ENCODE data around the gene CHST9.
A peak's percentile ranks its signal among the peaks of the same experiment; 100 is the strongest.

CHST9 gene

DNA sequence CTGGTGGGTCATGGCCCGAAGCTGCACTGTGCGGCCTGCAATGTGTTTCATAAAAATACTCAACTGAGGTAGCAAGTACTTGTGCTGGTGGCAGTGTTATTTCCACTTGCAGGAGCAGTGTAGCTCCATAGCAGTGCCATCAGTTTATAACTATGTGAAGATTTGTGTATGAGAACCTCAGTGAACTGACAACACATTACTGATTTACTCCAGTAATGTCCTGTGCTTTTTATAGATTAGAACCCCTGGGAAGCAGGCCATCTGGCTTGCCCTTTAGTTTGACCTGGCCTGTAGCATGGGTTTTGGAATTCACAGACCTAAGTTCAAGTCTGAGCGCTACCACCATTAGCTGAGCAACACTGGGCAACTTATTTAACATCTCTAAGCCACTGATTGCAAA lies 219.9 kb downstream of the CHST9 start:
- no peak overlapping the region for H2BK12ac ChIP-seq (ENCODE audit: low read length in 2 of 2)
- H2BK120ac ChIP-seq (ENCODE audit: low read depth, low read length), result no peak overlapping the region
- H3K4ac ChIP-seq (ENCODE audit: low read depth in 1 of 2, low read length in 2 of 2), result no peak overlapping the region
- no peak for DNase-seq
- H3K9me3 ChIP-seq (ENCODE audit: control insufficient read depth, low read length), result no peaks in the 10 kb centered on the region
- no peak overlapping the region for H3K4me3 ChIP-seq (ENCODE audit: insufficient read depth in 1 of 2, low read depth in 1 of 2, low read length in 2 of 2)
- H3K27me3 ChIP-seq (ENCODE audit: control insufficient read depth in 1 of 2, insufficient read depth in 1 of 2, low read length in 2 of 2), result no peaks in the 10 kb centered on the region
- H3K18ac ChIP-seq (ENCODE audit: low read depth in 1 of 2, low read length in 2 of 2), result no peak overlapping the region
- H4K8ac ChIP-seq (ENCODE audit: low read length), result no peak overlapping the region
- no peak overlapping the region for H4K91ac ChIP-seq (ENCODE audit: low read length)
- no peak overlapping the region for H2BK15ac ChIP-seq (ENCODE audit: low read depth, poor library complexity, severe bottlenecking)
- H3K27ac ChIP-seq (ENCODE audit: low read length, poor library complexity, severe bottlenecking), result no peak overlapping the region
- no peak overlapping the region for H2AK5ac ChIP-seq (ENCODE audit: low read length, severe bottlenecking)
- no peak overlapping the region for H3K23ac ChIP-seq (ENCODE audit: low read length in 2 of 2)
- H3K4me1 ChIP-seq (ENCODE audit: control insufficient read depth, insufficient read depth, low read depth, low read length), result no peaks in the 10 kb centered on the region
- 67% methylated on average over 3 of the region's 3 CpGs for WGBS
- H3K36me3 ChIP-seq (ENCODE audit: control insufficient read depth in 1 of 2, insufficient read depth in 2 of 2, low read depth in 1 of 2, low read length in 2 of 2), result no peaks in the 10 kb centered on the region
- H3K79me1 ChIP-seq (replicated peaks; ENCODE audit: low read length, poor library complexity, severe bottlenecking), result no peaks in the 10 kb centered on the region
- no peak overlapping the region for H2AFZ ChIP-seq (ENCODE audit: low read depth, low read length)
- no peak overlapping the region for H3K14ac ChIP-seq (ENCODE audit: low read length in 2 of 2)
- no peak overlapping the region for H3K9ac ChIP-seq (ENCODE audit: low read length)
- H2BK5ac ChIP-seq (ENCODE audit: low read depth, low read length, poor library complexity, severe bottlenecking), result no peak overlapping the region
- no peak overlapping the region for H3K4me2 ChIP-seq (ENCODE audit: low read length, poor library complexity, severe bottlenecking)

DNA sequence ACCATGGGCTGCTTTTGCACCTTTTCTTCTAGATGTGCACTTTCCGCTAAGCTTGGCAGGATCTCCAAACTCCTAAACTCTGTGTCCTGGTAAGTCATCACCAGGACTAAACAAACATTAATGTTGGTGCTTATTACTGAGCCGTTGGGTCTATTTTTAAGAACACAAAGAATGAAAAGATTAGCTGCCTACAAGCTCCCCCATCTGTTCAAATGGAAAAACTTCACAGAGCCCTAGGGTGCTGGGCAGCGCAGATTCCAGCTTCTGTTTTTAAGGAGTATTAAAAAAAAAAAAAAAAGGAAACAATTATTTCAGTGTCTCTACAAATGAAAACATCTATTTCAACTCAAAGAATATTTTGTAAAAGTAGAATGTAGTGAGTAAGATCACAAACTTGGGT lies 221.8 kb downstream of the CHST9 start:
- Histone ChIP-seq H2BK120ac (ENCODE audit: low read depth, low read length) (no peak overlapping the region), H3K14ac (ENCODE audit: low read length in 2 of 2) (no peak overlapping the region), H3K36me3 (ENCODE audit: control insufficient read depth in 1 of 2, insufficient read depth in 2 of 2, low read depth in 1 of 2, low read length in 2 of 2) (no peaks in the 10 kb centered on the region), H3K18ac (ENCODE audit: low read depth in 1 of 2, low read length in 2 of 2) (no peak overlapping the region), H3K79me1 (replicated peaks; ENCODE audit: low read length, poor library complexity, severe bottlenecking) (no peaks in the 10 kb centered on the region), H2AK5ac (ENCODE audit: low read length, severe bottlenecking) (no peak overlapping the region), H3K23ac (ENCODE audit: low read length in 2 of 2) (no peak overlapping the region), H4K91ac (ENCODE audit: low read length) (no peak overlapping the region), H3K9ac (ENCODE audit: low read length) (no peak overlapping the region), H3K4me3 (ENCODE audit: insufficient read depth in 1 of 2, low read depth in 1 of 2, low read length in 2 of 2) (no peak overlapping the region), H2BK15ac (ENCODE audit: low read depth, poor library complexity, severe bottlenecking) (no peak overlapping the region), H2BK12ac (ENCODE audit: low read length in 2 of 2) (no peak overlapping the region), H3K4ac (ENCODE audit: low read depth in 1 of 2, low read length in 2 of 2) (no peak overlapping the region), H3K9me3 (ENCODE audit: control insufficient read depth, low read length) (no peaks in the 10 kb centered on the region), H3K4me2 (ENCODE audit: low read length, poor library complexity, severe bottlenecking) (no peak overlapping the region), H4K8ac (ENCODE audit: low read length) (no peak overlapping the region), H3K27me3 (ENCODE audit: control insufficient read depth in 1 of 2, insufficient read depth in 1 of 2, low read length in 2 of 2) (no peaks in the 10 kb centered on the region), H3K4me1 (ENCODE audit: control insufficient read depth, insufficient read depth, low read depth, low read length) (no peaks in the 10 kb centered on the region), H2AFZ (ENCODE audit: low read depth, low read length) (no peak overlapping the region), H3K27ac (ENCODE audit: low read length, poor library complexity, severe bottlenecking) (no peak overlapping the region), H2BK5ac (ENCODE audit: low read depth, low read length, poor library complexity, severe bottlenecking) (no peak overlapping the region)
- no peak for DNase-seq
- WGBS, result 67% methylated on average over 2 of the region's 3 CpGs

DNA sequence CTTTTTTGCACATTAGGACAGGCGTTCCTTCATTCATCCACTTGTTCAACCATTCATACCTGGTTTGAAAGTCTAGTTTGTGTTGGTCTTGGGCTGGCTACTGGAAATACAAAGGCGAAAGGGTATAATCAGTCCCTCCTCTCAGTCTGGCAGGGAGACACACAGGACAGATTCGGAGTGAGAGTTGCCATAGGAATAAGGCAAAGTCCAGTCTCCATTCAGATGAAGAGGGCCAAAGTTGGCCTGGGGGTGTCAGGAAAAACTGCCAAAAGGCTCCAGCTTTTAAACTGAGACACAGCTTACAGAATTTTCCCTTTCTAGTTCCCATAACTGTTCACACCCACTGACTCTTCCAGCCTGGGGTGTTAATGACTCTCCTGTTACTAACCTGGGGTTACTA lies 223.3 kb downstream of the CHST9 start:
- 88% methylated on average over 2 of the region's 3 CpGs for WGBS
- Histone ChIP-seq H3K36me3 (ENCODE audit: control insufficient read depth in 1 of 2, insufficient read depth in 2 of 2, low read depth in 1 of 2, low read length in 2 of 2) (no peaks in the 10 kb centered on the region), H3K9ac (ENCODE audit: low read length) (no peak overlapping the region), H3K4me3 (ENCODE audit: insufficient read depth in 1 of 2, low read depth in 1 of 2, low read length in 2 of 2) (no peak overlapping the region), H3K14ac (ENCODE audit: low read length in 2 of 2) (no peak overlapping the region), H3K27me3 (ENCODE audit: control insufficient read depth in 1 of 2, insufficient read depth in 1 of 2, low read length in 2 of 2) (no peaks in the 10 kb centered on the region), H4K8ac (ENCODE audit: low read length) (no peak overlapping the region), H3K4ac (ENCODE audit: low read depth in 1 of 2, low read length in 2 of 2) (no peak overlapping the region), H3K27ac (ENCODE audit: low read length, poor library complexity, severe bottlenecking) (no peak overlapping the region), H3K18ac (ENCODE audit: low read depth in 1 of 2, low read length in 2 of 2) (no peak overlapping the region), H3K23ac (ENCODE audit: low read length in 2 of 2) (no peak overlapping the region), H2AK5ac (ENCODE audit: low read length, severe bottlenecking) (no peak overlapping the region), H2BK12ac (ENCODE audit: low read length in 2 of 2) (no peak overlapping the region), H2BK120ac (ENCODE audit: low read depth, low read length) (no peak overlapping the region), H3K9me3 (ENCODE audit: control insufficient read depth, low read length) (no peaks in the 10 kb centered on the region), H4K91ac (ENCODE audit: low read length) (no peak overlapping the region), H3K79me1 (replicated peaks; ENCODE audit: low read length, poor library complexity, severe bottlenecking) (no peaks in the 10 kb centered on the region), H2AFZ (ENCODE audit: low read depth, low read length) (no peak overlapping the region), H2BK5ac (ENCODE audit: low read depth, low read length, poor library complexity, severe bottlenecking) (no peak overlapping the region), H3K4me2 (ENCODE audit: low read length, poor library complexity, severe bottlenecking) (no peak overlapping the region), H2BK15ac (ENCODE audit: low read depth, poor library complexity, severe bottlenecking) (no peak overlapping the region), H3K4me1 (ENCODE audit: control insufficient read depth, insufficient read depth, low read depth, low read length) (no peaks in the 10 kb centered on the region)
- no peak for DNase-seq

DNA sequence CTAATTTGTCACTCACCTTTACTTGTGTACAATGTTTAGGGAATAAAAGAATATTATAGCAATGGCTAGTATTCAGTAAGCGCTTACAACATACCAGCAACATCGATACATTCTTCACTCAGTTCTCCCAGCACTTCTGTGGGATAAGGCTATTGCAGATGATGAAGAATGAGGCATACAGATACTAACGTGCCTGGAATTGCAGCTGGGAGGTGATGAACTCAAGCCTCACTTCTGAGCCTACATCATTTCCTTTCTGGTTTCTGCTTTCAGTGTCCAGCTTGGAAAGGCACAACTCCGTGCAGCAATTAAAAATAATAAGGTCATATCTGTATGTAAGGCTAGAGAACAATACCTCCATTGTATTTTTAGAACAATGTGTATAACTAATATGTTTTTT lies 224.2 kb downstream of the CHST9 start:
- Histone ChIP-seq H3K9ac (ENCODE audit: low read length) (no peak overlapping the region), H3K27ac (ENCODE audit: low read length, poor library complexity, severe bottlenecking) (no peak overlapping the region), H4K8ac (ENCODE audit: low read length) (no peak overlapping the region), H3K4me2 (ENCODE audit: low read length, poor library complexity, severe bottlenecking) (no peak overlapping the region), H2AK5ac (ENCODE audit: low read length, severe bottlenecking) (no peak overlapping the region), H3K36me3 (ENCODE audit: control insufficient read depth in 1 of 2, insufficient read depth in 2 of 2, low read depth in 1 of 2, low read length in 2 of 2) (no peaks in the 10 kb centered on the region), H3K27me3 (ENCODE audit: control insufficient read depth in 1 of 2, insufficient read depth in 1 of 2, low read length in 2 of 2) (no peaks in the 10 kb centered on the region), H3K23ac (ENCODE audit: low read length in 2 of 2) (no peak overlapping the region), H3K4me1 (ENCODE audit: control insufficient read depth, insufficient read depth, low read depth, low read length) (no peaks in the 10 kb centered on the region), H3K4ac (ENCODE audit: low read depth in 1 of 2, low read length in 2 of 2) (no peak overlapping the region), H3K14ac (ENCODE audit: low read length in 2 of 2) (no peak overlapping the region), H3K79me1 (replicated peaks; ENCODE audit: low read length, poor library complexity, severe bottlenecking) (no peaks in the 10 kb centered on the region), H4K91ac (ENCODE audit: low read length) (no peak overlapping the region), H2BK120ac (ENCODE audit: low read depth, low read length) (no peak overlapping the region), H3K9me3 (ENCODE audit: control insufficient read depth, low read length) (no peaks in the 10 kb centered on the region), H2BK12ac (ENCODE audit: low read length in 2 of 2) (no peak overlapping the region), H2BK15ac (ENCODE audit: low read depth, poor library complexity, severe bottlenecking) (no peak overlapping the region), H2AFZ (ENCODE audit: low read depth, low read length) (no peak overlapping the region), H3K4me3 (ENCODE audit: insufficient read depth in 1 of 2, low read depth in 1 of 2, low read length in 2 of 2) (no peak overlapping the region), H3K18ac (ENCODE audit: low read depth in 1 of 2, low read length in 2 of 2) (no peak overlapping the region), H2BK5ac (ENCODE audit: low read depth, low read length, poor library complexity, severe bottlenecking) (no peak overlapping the region)
- DNase-seq, result peak; percentile 2
- 40% methylated on average over 1 of the region's 4 CpGs for WGBS
